Type B pancreatic cell (in vitro differentiated cells): Measurements from ENCODE around the gene CHRD. TPM values are rescaled to one million over a fixed set of nuclear protein-coding genes. Genes with fewer than 3 reads are reported as not detected.
A peak's percentile ranks its signal among the peaks of the same experiment; 100 is the strongest.

ENCODE experiments used
- DNase-seq: peaks from one replicate; pipeline ENCODE4 v3.0.0; 2021; ENCODE audit warnings: mixed read lengths; ENCODE audit not compliant: unreplicated experiment; ENCODE audit errors: extremely low spot score
- H3K27ac Mint-ChIP-seq: 2 replicates; pipeline ENCODE4 v1.8.0; 2021; ENCODE audit warnings: mild to moderate bottlenecking, mixed read lengths
- H3K27me3 Mint-ChIP-seq: 2 replicates; pipeline ENCODE4 v1.8.0; 2021; ENCODE audit warnings: mixed read lengths
- H3K36me3 Mint-ChIP-seq: 2 replicates; pipeline ENCODE4 v1.8.0; 2021; ENCODE audit warnings: mixed read lengths
- H3K4me1 Mint-ChIP-seq: one replicate; pipeline ENCODE4 v1.8.0; 2021; ENCODE audit warnings: mixed read lengths; ENCODE audit not compliant: unreplicated experiment
- H3K4me3 Mint-ChIP-seq: 2 replicates; pipeline ENCODE4 v1.8.0; 2021; ENCODE audit warnings: mild to moderate bottlenecking, mixed read lengths
- H3K9me3 Mint-ChIP-seq: 2 replicates; pipeline ENCODE4 v1.8.0; 2021; ENCODE audit warnings: mixed read lengths
- CTCF ChIP-seq: fragments of 200-600 bp; sonication (generic); conservative IDR thresholded peaks from 2 replicates; pipeline ENCODE4 v1.5.0; 2021; ENCODE audit warnings: antibody characterized with exemption, mild to moderate bottlenecking
- long read RNA-seq: library from polyadenylated mRNA; unstranded; transcript quantifications from one replicate; pipeline ENCODE4 v2.0.0, GENCODE V29; 2020
- total RNA-seq: library from RNA; stranded (reverse); gene quantifications from 2 replicates; pipeline ENCODE4 v1.2.1, GENCODE V29; 2021; ENCODE audit warnings: low replicate concordance

CHRD gene
- total RNA-seq = 6.4 and 35.5 TPM in 2 replicates
- long read RNA-seq = 0 reads

- Mint-ChIP-seq H3K27me3 (peaks cover 55% of the 10 kb centered on the region), H3K27ac (no peak within 1 kb of the TSS), H3K4me3 (peak within 1 kb of the TSS; percentile 85), H3K9me3 (no peaks in the 10 kb centered on the region), H3K36me3 (no peaks in the 10 kb centered on the region), H3K4me1 (peaks cover 27% of the 10 kb centered on the region)
- no peak for TF ChIP-seq CTCF
- no peak for DNase-seq
These were observed at the start of gene CHRD for GRCh38 chr3:184379358-184380184. Gene CHRD, plus strand, starts transcription at chr3:184380054. Its CDS starts 265 bp downstream, at chr3:184380319.

GRCh38 chr3:184332370-184333090 is 47.3 kb upstream of the CHRD start:
- H3K4me3 Mint-ChIP-seq = peak overlapping the region; percentile 37
- H3K9me3 Mint-ChIP-seq = no peaks in the 10 kb centered on the region
- peak overlapping the region; percentile 98 for H3K27ac Mint-ChIP-seq
- TF ChIP-seq CTCF = no peak
- peaks cover 33% of the 10 kb centered on the region for H3K36me3 Mint-ChIP-seq
- DNase-seq = no peak
- peaks cover 14% of the 10 kb centered on the region for H3K4me1 Mint-ChIP-seq
- H3K27me3 Mint-ChIP-seq = no peaks in the 10 kb centered on the region

GRCh38 chr3:184333190-184333589 is 46.7 kb upstream of the CHRD start:
- H3K27me3 Mint-ChIP-seq = no peaks in the 10 kb centered on the region
- H3K9me3 Mint-ChIP-seq = no peaks in the 10 kb centered on the region
- peaks cover 35% of the 10 kb centered on the region for H3K36me3 Mint-ChIP-seq
- peaks cover 21% of the 10 kb centered on the region for H3K4me1 Mint-ChIP-seq
- TF ChIP-seq CTCF = no peak
- H3K4me3 Mint-ChIP-seq = no peak overlapping the region
- H3K27ac Mint-ChIP-seq = peak overlapping the region; percentile 98
- no peak for DNase-seq

- H3K4me1 Mint-ChIP-seq = peaks cover 23% of the 10 kb centered on the region
- H3K4me3 Mint-ChIP-seq = peak overlapping the region; percentile 57
- peak overlapping the region; percentile 98 for H3K27ac Mint-ChIP-seq
- no peak for TF ChIP-seq CTCF
- DNase-seq = no peak
- no peaks in the 10 kb centered on the region for H3K27me3 Mint-ChIP-seq
- peaks cover 31% of the 10 kb centered on the region for H3K36me3 Mint-ChIP-seq
- H3K9me3 Mint-ChIP-seq = no peaks in the 10 kb centered on the region
These were observed 46.2 kb upstream of the CHRD start for GRCh38 chr3:184333700-184334099.

GRCh38 chr3:184334470-184335158 is 45.2 kb upstream of the CHRD start:
- Mint-ChIP-seq H3K27me3 (no peaks in the 10 kb centered on the region), H3K36me3 (peaks cover 24% of the 10 kb centered on the region), H3K4me3 (peak overlapping the region; percentile 57), H3K9me3 (no peaks in the 10 kb centered on the region), H3K4me1 (peaks cover 29% of the 10 kb centered on the region), H3K27ac (peak overlapping the region; percentile 98)
- no peak for TF ChIP-seq CTCF
- DNase-seq = no peak
